ENCODE results near the gene MRPL38.

The MRPL38 gene

GRCh38 chr17:75919611-75920010, 14.9 kb upstream of the MRPL38 start:
- DNase-seq (ENCODE audit: low spot score), result no peak

DNA sequence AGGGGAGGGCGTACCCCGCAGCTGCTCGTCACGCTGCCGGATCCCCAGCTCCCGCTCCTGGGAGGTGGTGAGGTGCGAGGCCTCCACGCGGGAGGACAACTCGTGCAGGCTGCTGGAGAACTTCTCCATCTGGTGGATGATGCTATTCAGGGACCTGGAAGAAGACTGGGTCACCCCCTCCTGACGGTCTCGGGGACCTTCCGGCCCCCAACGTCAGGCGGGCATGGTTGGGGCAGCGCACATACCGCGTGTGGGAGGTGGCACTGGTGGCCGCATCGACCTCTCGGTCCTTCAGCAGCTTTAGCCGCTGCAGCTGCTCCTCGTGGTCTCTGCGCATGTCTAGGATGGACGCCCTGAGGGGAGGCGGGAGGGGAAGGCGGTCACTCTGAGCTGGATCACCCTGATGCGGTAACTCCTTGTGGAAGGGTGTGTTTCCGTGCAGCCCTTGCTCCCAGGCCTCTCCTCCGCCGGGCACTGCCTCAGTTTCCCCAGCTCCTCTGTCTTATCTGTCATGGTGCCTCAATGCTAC, 13.3 kb upstream of the MRPL38 start:
- no peak for DNase-seq (ENCODE audit: low spot score)

DNA sequence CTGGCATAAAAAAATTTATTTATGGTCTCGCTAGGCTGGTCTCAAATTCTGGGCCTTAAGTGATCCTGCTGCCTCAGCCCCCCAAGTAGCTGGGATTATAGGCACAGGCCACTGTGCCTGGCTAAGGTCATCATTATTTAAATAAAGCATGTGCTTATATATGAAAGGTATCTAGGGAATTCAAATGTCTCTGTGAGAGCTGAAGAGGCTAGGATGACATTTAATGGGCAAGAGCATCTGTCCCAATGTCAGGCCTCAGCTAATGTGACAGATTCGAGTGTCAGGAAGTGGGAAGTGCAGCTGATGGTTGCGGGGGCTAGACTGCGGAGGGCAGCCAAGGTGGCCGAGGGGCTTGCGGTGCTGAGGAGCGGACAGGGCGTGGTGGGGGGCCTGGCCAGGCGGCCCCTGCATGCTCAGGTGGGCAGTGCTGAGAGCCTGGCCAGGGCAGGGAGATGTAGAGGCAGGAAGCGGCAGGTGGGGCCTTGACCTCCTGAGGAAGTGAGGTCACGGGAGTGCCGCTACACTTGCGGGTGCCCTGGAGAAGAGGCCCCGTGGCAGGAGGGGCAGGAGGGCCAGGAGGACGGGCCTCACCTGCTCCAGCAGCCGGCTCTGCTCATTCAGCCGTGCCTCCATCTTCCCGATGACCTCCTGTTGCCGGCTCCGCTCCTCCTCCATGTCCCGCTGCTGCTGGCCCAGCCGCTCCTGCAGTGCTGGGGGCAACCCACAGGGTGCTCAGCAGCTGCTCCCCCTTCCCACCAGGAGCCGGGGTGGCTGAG, 12.6 kb upstream of the MRPL38 start:
- DNase-seq (ENCODE audit: low spot score), result no peak

GRCh38 chr17:75915268-75915667, 10.6 kb upstream of the MRPL38 start:
- no peak for DNase-seq (ENCODE audit: low spot score)

GRCh38 chr17:75914643-75915267, 10.1 kb upstream of the MRPL38 start:
- DNase-seq (ENCODE audit: low spot score), result no peak

DNA sequence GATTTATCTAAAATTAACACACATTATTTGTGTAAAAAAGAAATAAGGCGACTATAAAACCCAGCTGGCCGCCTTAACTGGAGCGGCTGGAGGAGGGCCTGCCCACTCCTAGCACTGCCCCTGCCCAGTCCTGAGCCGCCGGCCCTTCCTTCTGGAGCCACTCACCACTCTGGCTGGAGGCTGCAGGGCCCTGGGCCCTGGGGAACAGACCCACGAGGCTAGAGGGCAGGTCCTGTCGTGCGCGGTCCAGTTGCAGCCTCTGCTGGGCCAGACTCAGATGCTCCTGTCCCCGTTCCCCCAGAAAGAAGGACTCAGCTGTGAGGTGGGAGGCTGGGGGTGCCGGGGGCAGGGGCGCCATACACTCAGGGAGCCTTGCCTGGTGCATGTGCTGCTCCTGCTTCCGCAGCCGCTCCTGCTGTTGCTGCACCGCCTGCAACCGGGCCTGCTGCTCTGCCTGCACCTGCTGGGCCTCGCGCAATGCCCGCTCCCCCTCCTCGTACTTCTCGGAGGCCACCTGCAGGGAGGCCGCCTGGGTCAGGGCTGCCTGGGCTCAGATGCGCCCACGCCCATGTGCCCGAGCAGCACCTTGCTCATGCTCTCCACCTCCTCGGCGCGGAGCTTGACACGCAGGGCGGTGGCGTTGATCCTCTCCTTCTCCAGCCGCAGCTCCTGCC, 9.0 kb upstream of the MRPL38 start:
- no peak for DNase-seq (ENCODE audit: low spot score)

- no peak for DNase-seq (ENCODE audit: low spot score)
These were observed 6.0 kb upstream of the MRPL38 start for GRCh38 chr17:75910699-75911098.

- DNase-seq (ENCODE audit: low spot score), result peak; percentile 86
These were observed 5.2 kb upstream of the MRPL38 start for GRCh38 chr17:75909812-75910274.

GRCh38 chr17:75909051-75909811, 4.5 kb upstream of the MRPL38 start:
- peak; percentile 55 for DNase-seq (ENCODE audit: low spot score)

- DNase-seq (ENCODE audit: low spot score), result no peak
These were observed 3.5 kb upstream of the MRPL38 start for GRCh38 chr17:75908201-75908600.

- DNase-seq (ENCODE audit: low spot score), result peak; percentile 31
These were observed 1.6 kb upstream of the MRPL38 start for GRCh38 chr17:75906143-75906884.

GRCh38 chr17:75902406-75902805, 2.3 kb downstream of the MRPL38 start:
- DNase-seq (ENCODE audit: low spot score), result no peak

DNA sequence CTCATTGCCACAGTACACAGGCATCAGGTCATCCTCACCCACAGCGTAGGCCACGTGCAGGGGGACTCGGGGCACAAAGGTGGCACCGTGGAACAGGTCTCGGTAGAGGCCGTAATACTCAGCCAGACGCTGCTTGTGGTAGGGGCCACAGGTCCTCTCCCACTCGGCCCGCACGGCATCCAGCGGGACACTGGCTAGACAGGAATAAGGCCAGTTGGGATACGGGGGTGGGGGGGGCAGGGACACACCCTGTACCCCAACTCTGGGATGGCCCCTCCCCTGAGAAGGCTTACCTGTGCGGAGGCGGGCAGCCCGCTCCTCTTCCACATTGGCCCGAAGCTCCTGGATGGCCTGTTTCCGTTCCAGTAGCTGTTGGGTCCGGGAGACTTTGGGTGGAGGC, 3.0 kb downstream of the MRPL38 start:
- DNase-seq (ENCODE audit: low spot score), result no peak

GRCh38 chr17:75900691-75901533, 3.8 kb downstream of the MRPL38 start:
- DNase-seq (ENCODE audit: low spot score), result no peak

- DNase-seq (ENCODE audit: low spot score), result no peak
These were observed 4.8 kb downstream of the MRPL38 start for GRCh38 chr17:75899767-75900468.

GRCh38 chr17:75899353-75899752, 5.3 kb downstream of the MRPL38 start:
- no peak for DNase-seq (ENCODE audit: low spot score)

GRCh38 chr17:75898791-75899190, 5.9 kb downstream of the MRPL38 start:
- DNase-seq (ENCODE audit: low spot score), result no peak

DNA sequence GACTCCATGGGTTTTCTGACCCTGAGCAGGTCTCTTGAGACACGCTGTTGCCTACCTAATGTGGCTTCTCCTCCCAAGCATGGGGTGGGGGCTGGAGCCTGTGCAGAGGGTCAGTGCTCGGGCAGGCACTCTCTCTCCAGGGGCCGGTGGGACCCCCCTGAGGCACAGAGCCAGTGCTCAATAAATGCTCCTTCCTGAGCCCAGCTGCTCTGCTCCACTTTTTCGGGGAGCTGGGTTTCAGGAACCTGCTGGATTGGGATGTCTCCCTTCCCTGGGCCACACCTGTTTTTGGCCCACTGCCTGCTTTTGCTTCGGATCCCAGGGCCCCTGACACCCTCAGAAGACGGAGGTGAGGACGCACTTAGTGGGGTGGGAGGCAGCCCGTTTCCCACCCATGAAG, 6.6 kb downstream of the MRPL38 start:
- no peak for DNase-seq (ENCODE audit: low spot score)

DNA sequence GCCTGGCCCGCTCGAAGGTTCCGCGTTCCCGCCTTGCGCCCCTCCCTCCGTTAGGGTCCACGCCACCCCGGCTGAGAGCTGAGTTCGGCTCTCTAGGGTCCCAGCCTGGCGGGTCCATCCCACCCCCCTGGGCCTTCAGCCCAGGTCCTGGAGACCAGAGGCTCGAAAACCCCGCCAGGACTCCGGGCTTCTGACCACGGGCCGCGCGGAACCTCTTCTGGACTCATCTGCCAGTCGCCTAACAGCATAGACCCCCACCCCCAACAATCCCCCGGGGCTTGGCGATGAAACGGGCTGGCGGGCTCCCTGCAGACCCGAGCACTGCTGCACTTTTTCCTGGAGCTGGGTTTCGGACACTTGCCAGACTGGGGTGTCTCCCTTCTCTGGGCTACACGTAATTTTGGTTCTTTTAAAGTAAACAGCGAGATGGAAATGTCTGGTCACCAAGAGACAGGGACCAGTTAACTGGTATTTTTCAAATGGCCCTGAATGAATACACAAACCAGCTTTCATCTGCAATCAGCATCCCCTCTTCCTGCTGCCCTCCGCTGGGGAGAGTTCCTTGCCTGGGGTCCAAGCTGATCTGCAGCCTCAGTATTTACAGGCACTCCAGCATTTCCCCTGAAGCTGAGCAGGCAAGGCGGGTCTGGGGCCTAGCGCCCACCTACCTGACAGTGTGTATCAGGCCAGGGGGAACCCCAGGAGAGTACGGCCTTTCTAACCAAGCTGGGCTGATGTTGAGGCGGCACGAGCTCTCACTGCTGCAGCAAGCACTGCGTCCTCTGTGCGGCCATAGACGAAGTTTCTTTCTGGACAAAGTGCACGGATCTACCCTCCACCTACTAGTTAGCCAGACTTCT, 7.3 kb downstream of the MRPL38 start:
- DNase-seq (ENCODE audit: low spot score), result no peak

All from NAMALWA (cell line).